Colonic mucosa (tissue), 4 donors: ENCODE data around the gene LCLAT1. TPM values are rescaled to one million over a fixed set of nuclear protein-coding genes. Genes with fewer than 3 reads are reported as not detected.

Source experiments
- DNase-seq: peaks from one replicate; pipeline ENCODE4 v3.0.0-alpha.2; 2020
- H3K27ac ChIP-seq: fragments of 200-600 bp; one replicate; pipeline ENCODE4 v1.8.0; 2021
- H3K27me3 ChIP-seq: fragments of 200-600 bp; one replicate; pipeline ENCODE4 v1.8.0; 2021
- H3K36me3 ChIP-seq: fragments of 200-600 bp; one replicate; pipeline ENCODE4 v1.8.0; 2021
- H3K4me1 ChIP-seq: fragments of 200-600 bp; one replicate; pipeline ENCODE4 v1.8.0; 2021; ENCODE audit warnings: mild to moderate bottlenecking
- H3K4me3 ChIP-seq: fragments of 200-600 bp; one replicate; pipeline ENCODE4 v1.8.0; 2021
- H3K9ac ChIP-seq, 2 donors: one replicate each; pipeline ENCODE4 v1.7.0; 2013; ENCODE audit warnings: control low read depth in 2 of 2, low read depth in 2 of 2, low read length in 2 of 2
- H3K9me3 ChIP-seq: fragments of 200-600 bp; one replicate; pipeline ENCODE4 v1.8.0; 2021
- intact Hi-C: fragments of 100-400 bp; cut with DNase I; formaldehyde crosslinking; loops from one replicate; pipeline ENCODE4 v1.14.1; 2022
- total RNA-seq, 2 donors: library from RNA; stranded (reverse); fragmentation: NEBNext Ultra II Directional in 1 of 2; extraction: Animal tissue kit (Norgen Biotek cat#: 25700) in 1 of 2; gene quantifications; one replicate each; pipeline ENCODE4 v1.2.1, GENCODE V29; 2021
- TF ChIP-seq, protein P1 (sequence below): fragments of 200-600 bp; IDR thresholded peaks from one replicate; pipeline ENCODE4 v1.8.0; 2022; ENCODE audit warnings: antibody characterized with exemption, mild to moderate bottlenecking
- donor health status: healthy.
- donor health status: DM: no; HTN: no; CAD: no.
- donor health status: DM: no; HTN: no; CAD: no.

Gene LCLAT1
- total RNA-seq, 2 donors from 2014 or later = 20.0 to 25.5 TPM

GRCh38 chr2:30645081-30645744 lies 198.2 kb downstream of the LCLAT1 start:
- H3K27me3 ChIP-seq = no peaks in the 10 kb centered on the region
- no peak overlapping the region for H3K27ac ChIP-seq
- no peak for DNase-seq
- H3K9ac ChIP-seq = no peak overlapping the region
- no peaks in the 10 kb centered on the region for H3K9me3 ChIP-seq
- H3K4me3 ChIP-seq = no peak overlapping the region
- intact Hi-C loops = no loop called here
- H3K4me1 ChIP-seq = peaks cover 4% of the 10 kb centered on the region
- TF ChIP-seq, protein P1, sequence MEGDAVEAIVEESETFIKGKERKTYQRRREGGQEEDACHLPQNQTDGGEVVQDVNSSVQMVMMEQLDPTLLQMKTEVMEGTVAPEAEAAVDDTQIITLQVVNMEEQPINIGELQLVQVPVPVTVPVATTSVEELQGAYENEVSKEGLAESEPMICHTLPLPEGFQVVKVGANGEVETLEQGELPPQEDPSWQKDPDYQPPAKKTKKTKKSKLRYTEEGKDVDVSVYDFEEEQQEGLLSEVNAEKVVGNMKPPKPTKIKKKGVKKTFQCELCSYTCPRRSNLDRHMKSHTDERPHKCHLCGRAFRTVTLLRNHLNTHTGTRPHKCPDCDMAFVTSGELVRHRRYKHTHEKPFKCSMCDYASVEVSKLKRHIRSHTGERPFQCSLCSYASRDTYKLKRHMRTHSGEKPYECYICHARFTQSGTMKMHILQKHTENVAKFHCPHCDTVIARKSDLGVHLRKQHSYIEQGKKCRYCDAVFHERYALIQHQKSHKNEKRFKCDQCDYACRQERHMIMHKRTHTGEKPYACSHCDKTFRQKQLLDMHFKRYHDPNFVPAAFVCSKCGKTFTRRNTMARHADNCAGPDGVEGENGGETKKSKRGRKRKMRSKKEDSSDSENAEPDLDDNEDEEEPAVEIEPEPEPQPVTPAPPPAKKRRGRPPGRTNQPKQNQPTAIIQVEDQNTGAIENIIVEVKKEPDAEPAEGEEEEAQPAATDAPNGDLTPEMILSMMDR = no peak
- no peaks in the 10 kb centered on the region for H3K36me3 ChIP-seq

DNA sequence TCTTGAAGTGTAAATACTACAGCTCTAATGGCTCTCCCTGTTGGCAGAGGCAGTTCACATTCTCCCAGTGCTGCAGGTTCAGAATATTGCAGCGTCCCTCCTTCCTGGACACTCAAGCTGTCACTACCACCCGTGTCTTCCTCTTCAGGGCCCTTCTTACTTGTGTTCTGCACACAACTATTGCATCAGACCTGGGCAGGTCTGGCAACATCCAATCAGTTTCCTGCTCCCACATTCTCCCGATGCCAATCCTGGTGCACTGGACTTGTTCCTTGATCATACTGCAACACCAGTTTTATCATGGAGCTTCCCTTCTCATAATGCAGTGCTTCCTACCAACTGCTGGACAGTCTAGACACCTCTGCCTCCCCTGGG lies 198.7 kb downstream of the LCLAT1 start:
- no peaks in the 10 kb centered on the region for H3K36me3 ChIP-seq
- TF ChIP-seq, protein P1 = no peak
- H3K9me3 ChIP-seq = no peaks in the 10 kb centered on the region
- no peak overlapping the region for H3K27ac ChIP-seq
- peaks cover 4% of the 10 kb centered on the region for H3K4me1 ChIP-seq
- H3K9ac ChIP-seq = no peak overlapping the region
- no peak overlapping the region for H3K4me3 ChIP-seq
- no peaks in the 10 kb centered on the region for H3K27me3 ChIP-seq
- intact Hi-C loops = no loop called here
- DNase-seq = no peak

GRCh38 chr2:30647752-30648457 lies 200.9 kb downstream of the LCLAT1 start:
- H3K9ac ChIP-seq = no peak overlapping the region
- no peaks in the 10 kb centered on the region for H3K4me1 ChIP-seq
- H3K9me3 ChIP-seq = no peaks in the 10 kb centered on the region
- no peak overlapping the region for H3K4me3 ChIP-seq
- intact Hi-C loops = no loop called here
- H3K27me3 ChIP-seq = no peaks in the 10 kb centered on the region
- H3K36me3 ChIP-seq = no peaks in the 10 kb centered on the region
- TF ChIP-seq, protein P1 = no peak
- H3K27ac ChIP-seq = no peak overlapping the region
- no peak for DNase-seq

DNA sequence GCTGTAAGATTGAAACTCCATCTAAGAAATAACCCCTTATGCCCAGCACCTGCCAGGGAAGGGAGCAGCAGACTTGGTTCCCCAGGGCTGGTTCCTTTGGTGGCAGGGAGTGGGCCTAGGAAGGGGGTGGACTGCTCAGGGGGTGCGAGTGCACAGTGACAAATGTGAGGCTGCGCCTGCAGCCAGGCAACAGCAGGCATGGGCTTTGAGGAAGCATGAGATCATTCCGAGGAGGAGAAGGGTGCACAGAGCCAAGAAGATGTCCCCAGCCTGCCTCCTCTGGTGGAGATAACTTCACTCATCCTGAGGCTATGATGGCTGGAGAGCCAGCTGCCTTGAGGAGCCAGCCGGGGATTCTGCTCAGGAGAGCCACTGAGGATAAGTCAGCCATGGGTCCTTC lies 202.2 kb downstream of the LCLAT1 start:
- Histone ChIP-seq H3K9me3 (no peaks in the 10 kb centered on the region), H3K4me1 (no peaks in the 10 kb centered on the region), H3K9ac (no peak overlapping the region), H3K27ac (no peak overlapping the region), H3K27me3 (no peaks in the 10 kb centered on the region), H3K36me3 (no peaks in the 10 kb centered on the region), H3K4me3 (no peak overlapping the region)
- DNase-seq = no peak
- TF ChIP-seq, protein P1 = no peak
- intact Hi-C loops = no loop called here

DNA sequence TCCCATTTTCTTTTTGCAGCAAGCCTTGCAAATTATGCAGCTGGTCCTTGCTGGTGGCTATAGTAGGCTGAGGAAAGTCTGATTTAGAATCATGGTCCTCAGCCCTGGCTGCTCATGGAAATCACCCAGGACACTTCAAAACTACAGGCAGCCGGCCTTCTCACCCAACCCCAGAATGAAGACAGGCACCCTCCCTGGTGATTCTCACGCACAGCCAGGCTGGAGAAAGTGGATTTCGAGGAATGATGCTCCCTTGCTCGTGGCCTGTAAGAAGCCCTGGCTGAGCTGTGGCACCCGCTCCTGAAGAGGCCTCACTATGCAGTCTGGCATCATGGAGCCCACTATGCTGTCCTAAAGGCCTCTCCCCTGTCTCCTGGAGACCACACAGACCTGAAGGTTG lies 202.8 kb downstream of the LCLAT1 start:
- no peak for DNase-seq
- no peaks in the 10 kb centered on the region for H3K36me3 ChIP-seq
- TF ChIP-seq, protein P1 = no peak
- H3K4me3 ChIP-seq = no peak overlapping the region
- H3K27ac ChIP-seq = no peak overlapping the region
- no peak overlapping the region for H3K9ac ChIP-seq
- intact Hi-C loops = no loop called here
- no peaks in the 10 kb centered on the region for H3K27me3 ChIP-seq
- no peaks in the 10 kb centered on the region for H3K9me3 ChIP-seq
- H3K4me1 ChIP-seq = no peaks in the 10 kb centered on the region
